ENCODE data around the gene GRAMD1B.

Gene GRAMD1B

DNA sequence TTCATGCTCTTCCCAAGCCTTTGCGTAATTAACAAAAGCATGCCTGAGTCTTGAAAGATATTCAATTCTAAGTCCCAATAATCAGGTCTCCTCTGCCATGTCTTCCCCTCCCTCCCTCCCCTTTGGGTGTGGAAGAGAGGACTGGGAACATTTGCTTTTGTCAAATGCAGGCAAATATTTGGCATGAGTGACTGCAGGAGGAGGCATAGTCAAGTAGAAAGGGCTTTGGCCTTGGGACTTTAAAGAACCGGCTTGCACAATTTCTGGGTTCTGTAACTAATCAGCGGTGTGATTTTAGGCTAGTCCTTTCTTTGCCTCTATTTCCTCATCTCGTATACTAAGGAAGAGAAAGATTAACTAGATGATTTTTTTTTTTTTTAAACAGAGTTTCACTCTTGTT, 164.9 kb downstream of the GRAMD1B start:
- DNase-seq, result no peak

DNA sequence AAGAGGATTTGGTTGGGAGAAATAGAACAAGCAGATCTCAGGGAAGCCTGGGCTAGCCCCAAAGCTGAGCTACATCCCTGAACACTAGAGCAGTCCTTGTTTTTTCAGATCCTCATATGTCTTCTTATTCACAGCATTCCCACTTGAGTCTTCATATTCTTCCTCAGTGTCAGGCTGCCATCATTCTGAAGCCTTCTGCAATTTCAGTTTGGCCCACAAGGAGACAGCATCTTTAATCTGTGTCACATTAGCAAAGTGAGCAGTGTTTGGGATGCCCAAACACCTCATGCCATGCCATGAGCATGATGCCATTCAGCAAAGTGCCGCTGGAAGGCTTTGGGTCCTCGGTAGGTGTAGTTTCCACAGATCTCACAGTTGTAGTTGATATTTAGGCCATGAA, 167.8 kb downstream of the GRAMD1B start:
- DNase-seq, result no peak

DNA sequence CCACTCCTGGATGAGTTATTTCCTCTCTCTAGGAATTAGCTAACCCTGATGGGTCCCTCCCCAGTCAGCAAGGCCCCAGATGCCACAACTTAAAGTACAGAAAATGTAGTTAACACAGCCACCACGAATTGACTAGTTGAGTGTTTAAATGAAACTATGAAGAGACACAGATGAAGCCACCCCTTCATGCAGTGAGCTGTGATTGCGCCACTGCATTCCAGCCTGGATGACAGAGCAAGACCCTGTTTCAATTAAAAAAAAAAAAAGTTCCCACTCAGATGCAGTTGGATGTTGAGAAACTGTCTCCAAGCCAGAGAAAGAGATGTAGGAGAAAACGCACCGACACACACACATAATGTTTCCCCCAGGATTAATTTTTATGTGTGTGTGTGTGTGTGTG, 171.1 kb downstream of the GRAMD1B start:
- DNase-seq, result no peak

DNA sequence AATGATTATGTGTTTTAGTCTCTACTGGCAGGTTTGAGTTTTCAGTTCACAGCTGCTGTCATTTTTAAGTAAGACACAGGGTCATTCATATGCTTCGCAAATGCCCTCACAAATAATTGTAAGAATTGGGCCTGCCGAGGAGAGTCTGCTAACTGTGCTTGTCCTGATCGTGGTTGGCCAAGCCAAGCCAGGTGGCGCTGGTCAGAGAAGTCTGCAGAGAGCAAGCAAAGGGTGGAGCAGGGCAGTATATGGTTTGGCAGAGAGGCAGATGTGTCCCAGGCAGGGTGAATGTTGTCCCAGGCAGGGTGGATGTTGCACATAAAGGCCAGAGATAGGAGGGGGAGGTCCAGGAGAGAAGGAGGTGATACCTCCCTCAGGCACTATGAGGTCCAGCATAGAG, 171.7 kb downstream of the GRAMD1B start:
- DNase-seq, result no peak

DNA sequence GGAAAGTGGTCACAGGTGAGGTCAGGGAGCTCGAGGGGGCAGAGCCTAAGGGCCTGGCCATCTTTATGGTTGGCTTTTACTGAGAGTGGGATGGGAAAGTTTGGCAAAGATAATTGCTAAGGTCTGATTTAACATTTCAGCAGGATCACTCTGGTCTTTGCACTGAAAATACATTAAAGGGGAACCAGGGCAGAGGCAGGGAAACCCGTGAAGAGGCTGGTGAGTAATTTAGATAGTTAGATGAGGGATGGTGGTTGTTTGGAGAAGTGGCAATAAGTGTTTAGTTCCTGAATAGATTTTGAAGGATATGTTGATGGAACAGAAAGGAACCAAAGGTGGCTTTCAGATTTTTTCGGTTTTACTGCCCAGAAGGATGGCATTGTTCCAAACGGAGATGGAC, 173.6 kb downstream of the GRAMD1B start:
- DNase-seq, result no peak

DNA sequence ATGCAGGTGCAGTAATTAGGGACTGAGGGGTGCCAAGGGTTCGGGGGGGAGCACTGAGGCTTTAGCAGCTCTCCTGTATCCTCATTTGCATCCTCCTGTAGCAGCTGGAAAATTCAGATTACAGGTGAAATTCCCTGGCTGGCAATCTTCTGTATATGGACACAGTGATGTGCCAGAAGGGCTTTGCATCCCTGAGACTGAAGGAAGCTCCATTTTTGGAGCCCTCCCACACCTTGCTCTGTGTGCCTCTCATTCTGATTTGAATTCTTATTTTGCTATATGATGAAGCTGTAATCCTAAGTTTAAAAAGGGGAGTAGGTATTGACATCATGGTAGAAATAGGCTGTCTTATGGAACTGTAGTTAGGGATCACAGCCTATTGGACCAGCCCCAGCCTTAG, 177.7 kb downstream of the GRAMD1B start:
- no peak for DNase-seq

DNA sequence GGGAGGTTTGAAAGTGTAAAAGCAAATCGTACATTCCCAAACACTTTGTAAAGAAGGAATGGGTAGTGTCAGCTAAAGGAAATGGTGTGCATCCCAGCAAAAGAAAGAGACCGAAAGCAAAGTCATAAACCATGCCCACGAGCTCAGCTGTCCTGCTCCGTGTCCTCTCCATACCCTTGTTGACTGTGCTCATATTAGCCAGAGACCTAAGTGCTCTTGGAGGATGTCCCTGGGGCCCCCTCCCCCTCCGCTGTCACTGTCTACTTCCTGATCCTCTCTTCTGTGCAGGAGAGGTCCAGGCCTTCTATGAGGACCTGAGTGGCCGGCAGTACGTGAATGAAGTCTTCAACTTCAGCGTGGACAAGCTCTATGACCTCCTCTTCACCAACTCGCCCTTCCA, 178.3 kb downstream of the GRAMD1B start:
- DNase-seq, result no peak

DNA sequence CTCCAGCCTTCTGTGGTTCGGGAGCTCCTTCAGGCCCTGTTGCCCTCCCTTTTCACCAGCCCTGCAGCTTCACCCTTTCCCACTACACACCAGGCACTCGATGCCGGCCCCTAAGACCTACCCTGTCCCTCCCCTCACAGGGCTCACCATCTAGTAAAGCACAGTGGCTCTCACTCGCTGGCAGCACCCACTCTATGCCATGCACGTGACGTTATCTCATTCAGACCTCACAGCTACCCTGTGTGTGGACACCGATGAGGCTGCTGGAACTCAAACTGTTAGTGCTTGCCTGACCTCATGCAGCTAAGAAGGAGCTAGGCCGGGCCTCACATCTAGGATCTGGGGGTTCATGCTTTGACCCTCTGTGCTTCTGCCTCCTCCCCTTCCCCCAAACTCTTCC, 178.9 kb downstream of the GRAMD1B start:
- no peak for DNase-seq

DNA sequence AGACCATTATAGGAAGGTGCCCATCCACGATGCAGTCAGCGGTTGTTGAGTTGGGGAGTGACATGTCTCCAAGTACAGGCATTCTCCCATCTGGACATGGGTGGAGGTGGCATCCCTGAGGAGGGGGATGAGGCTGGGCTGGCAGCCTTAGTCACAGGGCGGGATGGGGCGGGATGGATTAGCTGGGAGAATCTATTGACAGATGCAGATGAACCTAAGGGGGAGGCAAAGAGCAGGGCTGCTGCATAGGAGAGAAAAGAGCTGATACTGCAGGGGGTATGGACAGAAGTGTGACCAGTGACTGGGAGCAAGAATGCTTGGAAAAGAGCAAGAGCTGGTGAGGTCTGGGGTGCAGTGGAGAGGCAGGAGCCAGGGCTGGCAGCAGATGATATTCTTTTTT, 181.6 kb downstream of the GRAMD1B start:
- DNase-seq, result no peak

DNA sequence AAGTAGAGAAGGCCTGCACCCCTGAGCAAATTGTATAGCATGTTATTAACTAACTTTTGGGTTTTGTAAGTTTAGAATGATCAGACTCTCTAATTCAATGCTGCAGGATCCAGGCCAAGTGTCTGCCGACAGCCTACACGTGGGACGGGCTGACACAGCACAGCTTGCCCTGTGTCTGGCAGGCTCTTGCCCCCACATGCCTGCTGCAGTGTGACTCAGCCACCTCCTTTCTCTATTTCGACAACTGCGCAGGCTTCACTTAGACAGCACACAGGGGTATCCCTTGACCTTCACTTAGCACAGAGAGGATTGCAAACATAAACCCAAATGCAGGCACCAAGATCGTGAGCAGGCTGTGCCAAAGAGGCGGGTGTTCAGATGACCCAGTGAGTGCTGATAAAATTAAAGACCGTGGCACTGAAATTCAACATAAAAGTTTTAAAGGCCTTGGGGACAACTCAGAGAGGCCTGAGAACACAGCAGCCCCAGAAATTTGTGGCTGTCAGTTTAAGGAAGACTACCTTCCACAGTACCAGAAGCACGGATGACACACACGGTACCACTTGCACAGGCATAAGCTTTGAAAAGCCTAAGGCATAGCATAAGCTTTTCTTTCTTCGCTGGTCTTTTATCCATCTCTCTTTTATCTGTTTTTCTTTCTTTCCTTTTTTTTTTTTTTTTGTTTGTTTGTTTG, 186.6 kb downstream of the GRAMD1B start:
- DNase-seq, result no peak

DNA sequence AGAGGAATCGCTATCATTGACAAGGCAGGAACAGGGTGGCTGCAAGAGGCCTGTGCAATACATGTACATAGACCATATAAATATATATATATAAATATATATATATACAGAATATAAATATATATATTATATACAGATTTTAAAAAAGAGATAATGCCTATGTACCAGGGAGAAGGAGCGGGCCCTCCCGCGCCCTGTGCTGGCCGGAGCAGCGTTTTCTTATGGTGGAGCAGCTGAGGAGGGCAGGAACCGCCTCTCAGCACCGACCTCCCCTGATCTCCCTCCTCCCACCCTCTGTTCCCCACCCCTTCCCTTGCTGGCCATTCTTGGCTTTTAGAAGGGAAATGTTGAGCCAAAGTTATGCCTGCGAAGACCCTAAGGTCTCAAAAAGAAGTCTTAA, 192.5 kb downstream of the GRAMD1B start:
- DNase-seq, result no peak

DNA sequence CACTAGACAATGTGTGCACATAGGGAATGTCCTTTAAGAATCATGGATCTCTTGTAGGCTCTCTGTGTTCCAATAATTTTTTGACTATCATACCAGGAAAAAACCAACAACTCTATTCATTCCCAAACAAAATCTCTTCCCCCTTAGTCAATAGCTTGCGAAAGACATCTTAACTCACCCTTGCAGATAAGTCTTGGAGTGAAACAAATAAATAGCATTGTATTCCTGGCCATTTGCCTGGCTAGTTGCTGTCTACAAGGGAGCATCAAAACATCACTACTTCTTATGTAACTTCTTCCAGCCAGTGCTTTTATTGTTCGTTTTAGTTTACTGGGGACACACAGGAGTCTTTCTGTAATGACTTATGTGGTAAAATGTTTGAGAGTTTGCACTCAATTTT, 194.9 kb downstream of the GRAMD1B start:
- no peak for DNase-seq

DNA sequence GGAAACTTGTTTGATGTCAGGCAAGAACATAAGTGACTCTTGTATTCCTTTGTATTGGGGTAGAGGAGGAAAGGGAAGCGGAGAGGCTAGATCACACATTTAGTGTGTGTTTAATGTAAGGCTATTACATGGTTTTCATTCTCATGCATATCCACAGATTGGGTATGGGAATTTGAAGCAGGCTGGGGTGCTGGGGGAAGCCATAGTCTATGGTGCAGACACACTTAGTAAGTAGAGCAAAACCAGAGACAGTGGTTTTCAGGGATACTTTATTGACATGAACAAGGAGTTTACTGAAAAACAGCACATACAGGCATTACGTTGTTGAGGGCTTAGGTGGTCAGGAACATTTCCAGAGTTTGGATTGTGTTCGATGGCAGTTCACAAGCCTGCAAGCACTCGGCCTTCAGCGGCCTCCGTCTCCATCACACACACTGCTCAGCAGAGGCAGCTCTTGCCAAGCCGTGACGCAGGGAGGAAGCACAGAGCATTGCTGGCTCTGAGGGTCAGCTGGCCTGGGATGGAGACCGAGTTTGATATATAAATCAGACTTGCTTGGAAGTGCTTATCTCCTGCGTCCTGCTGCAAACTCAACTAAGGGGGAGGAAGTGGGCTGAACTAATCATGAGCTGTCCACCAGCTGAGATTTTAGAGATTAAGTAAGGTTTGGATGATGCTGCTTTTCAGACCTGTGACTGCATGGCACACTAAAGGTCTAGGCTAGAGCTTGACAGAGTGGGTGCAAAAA, 199.0 kb downstream of the GRAMD1B start:
- DNase-seq, result no peak

DNA sequence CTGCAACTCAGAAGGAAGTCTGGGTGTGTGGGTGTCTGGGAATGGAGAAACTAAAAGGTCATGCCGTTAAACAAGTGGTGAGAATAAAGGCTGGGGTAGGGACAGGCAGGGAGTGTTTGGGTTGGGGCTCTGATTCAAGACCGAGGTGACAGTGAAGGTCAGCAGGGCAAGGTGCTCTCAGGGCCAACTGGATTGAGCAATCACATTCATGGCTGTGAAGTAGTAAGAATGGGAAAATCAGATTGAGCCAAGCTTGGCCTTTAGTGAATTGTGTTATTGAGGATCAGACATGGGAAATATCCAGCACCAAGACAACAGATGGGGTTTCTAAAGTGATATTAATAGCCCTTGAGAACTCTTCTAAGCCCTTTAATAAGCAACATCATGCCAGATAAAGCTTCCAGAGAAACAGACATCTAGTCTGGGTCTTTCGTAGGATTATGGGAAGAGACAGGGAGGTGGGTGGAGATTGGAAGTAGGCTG, 200.1 kb downstream of the GRAMD1B start:
- no peak for DNase-seq

DNA sequence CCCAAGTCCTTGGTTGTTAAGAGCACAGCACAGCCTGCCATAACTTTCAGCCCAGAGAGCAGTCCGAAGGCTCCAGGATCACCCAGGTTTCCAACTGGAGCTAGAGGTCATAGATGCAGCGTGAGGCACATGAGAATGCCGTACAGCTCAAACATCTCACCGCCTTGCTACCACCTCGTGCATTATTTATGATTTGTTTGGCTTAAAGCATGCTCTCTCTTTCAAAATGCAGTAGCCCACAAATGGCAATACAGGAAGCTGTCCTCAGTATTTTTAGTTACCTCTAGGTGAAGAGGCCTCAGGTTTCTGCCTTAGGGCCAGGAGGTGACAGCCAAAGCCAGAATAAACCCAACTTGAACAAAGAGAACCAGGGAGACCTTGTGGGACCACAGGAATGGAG, 210.0 kb downstream of the GRAMD1B start:
- no peak for DNase-seq

DNA sequence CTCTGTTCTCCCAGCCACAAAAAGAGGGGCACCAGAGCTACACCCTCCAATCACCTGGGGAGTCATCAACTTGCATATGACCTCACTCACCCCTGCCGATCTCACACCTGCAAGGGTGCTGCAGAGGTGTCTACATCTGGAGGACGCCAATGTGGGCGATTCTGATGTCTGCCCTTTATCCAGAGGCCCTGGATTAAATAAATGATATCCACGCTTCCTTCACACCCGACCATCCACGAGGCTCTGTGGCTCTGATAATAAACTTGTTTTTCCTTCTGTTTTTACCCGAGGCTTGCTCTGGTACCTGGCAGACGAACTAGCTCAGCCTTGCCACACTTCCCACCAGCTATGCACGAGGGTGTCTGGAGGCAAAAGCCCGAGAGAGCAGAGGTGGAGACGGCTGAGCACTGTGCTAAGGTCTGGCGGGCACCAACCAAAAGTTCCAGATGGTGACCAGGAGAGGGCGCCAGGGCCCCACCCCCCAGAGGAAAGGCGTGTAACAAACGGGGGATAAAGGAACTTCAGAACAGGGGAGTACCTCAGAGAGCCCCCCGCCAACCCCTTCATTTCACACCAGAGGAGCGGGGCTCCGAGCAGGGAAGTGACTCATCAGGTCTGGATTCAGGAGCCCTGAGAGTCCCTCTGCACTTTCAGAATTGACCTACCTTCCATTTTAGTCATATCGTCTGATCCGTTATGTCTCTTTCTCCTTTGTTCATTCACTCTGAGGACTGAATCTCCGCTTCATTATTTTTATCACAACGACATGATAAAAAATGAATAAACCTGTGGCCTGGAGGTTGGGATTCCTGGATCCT, 210.8 kb downstream of the GRAMD1B start:
- no peak for DNase-seq

DNA sequence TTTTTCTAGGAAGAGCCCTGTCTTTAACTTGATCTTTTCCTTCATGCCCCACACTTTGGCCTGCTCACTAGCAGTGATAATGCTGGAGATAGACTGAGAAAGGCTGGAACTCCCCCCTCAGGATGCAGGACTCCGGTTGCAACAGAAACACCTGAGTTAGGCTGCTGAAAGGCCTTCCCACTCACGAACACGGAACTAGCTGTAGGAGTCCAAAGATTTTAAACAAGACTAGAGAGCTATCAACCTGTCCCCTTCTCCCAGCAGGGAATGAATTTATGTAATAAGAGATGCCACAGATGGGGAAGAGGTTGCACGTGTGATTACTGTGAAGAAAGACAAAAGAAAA, 211.4 kb downstream of the GRAMD1B start:
- no peak for DNase-seq

DNA sequence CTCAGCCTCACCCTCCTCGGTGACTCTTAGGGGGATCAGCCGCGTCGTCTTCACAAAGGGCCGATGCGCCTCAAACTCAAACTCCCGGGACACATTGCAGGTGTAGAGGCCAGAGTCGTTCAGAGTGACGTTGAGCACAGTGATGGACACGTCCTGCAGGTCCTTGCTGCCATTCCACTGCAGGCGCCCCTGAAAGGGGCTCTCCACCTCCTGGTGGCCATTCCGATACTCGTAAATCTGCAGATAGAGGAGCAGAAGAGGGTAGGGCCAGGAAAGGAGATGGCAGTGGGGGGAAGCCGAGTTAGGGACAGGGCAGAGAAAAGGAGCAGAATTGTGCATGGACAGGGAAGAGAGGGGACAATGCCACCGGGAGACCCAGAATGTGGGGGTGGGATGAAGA, 212.4 kb downstream of the GRAMD1B start:
- DNase-seq, result no peak

DNA sequence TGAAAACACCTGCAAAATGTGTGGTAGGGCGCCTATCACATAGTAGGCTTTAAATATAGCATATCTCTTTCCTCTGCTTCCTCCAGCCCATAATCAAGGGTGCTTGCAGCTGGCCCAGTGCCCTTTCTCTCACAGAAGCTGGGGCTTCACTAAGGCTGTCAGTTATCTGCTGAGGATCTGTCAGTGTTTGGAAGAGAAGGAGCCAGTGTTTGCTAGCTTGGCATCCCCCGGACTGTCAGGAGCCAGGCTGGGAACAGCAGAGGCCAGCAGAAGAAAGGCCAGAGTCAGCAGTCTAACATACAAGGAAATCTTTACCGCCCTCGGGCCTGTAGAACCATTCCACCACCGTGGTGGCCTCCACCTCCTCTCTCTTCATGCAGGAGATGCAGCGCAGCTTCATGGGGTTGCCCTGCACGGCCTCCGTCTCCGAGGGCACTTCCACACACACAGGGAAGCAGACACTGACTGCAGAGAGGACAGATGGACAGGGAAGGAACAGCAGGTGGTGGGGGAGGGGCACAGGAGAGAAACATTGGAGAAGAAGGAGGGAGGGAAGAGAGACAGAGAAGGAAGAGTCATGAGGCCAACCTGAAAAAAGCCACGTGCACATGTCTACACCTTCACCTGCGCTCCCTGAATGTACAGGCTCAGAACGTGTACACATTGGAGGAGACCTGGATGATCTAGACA, 215.4 kb downstream of the GRAMD1B start:
- no peak for DNase-seq

DNA sequence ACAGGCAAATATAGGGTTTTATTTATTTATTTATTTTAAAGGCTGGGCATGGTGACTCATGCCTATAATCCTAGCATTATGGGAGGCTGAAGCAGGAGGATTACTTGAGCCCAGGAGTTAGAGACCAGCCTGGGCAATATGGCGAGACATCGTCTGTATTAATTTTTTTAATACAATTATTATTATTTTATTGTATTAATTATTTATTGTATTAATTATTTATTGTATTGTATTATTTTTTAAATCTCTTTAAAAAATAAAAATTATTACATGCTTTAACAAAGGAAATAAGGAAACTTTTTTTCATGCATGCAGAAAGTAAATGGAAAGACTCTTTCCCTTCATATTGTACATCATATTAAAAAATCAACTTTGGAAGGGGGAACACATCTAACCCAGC, 220.8 kb downstream of the GRAMD1B start:
- DNase-seq, result no peak

DNA sequence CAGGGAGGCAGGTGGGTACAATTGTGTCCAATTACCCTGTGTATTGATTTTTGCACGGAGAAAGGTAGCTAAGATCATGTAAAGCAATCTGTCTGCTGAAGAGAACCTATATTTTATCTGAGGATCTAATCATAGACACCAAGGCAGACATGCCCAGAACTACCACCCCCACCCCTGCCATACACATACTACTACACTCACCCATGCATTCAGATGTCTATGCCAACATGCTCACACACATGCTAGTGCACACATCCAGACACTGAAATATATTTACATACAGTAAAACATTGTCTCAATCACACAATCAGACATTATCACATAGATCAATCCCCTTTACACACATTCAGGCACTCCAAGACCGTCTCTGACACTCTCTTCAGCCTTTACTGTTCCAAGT, 222.5 kb downstream of the GRAMD1B start:
- no peak for DNase-seq

DNA sequence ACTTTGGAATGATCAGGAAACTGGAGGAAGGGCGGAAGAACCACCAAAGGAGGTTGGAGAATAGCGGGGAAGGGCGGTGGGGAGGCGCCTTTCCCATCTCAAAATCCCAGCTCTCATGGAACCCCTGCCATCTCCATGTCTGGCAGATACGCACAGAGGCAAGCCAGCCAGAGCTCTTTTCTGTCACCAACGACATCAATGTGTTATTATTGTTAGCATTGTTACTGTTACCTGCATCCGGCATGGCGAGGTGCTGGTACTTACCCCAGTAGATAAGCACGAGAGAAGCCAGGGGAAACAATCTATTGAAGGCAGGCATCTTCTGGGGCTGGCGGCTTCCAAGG, 223.4 kb downstream of the GRAMD1B start:
- DNase-seq, result no peak

DNA sequence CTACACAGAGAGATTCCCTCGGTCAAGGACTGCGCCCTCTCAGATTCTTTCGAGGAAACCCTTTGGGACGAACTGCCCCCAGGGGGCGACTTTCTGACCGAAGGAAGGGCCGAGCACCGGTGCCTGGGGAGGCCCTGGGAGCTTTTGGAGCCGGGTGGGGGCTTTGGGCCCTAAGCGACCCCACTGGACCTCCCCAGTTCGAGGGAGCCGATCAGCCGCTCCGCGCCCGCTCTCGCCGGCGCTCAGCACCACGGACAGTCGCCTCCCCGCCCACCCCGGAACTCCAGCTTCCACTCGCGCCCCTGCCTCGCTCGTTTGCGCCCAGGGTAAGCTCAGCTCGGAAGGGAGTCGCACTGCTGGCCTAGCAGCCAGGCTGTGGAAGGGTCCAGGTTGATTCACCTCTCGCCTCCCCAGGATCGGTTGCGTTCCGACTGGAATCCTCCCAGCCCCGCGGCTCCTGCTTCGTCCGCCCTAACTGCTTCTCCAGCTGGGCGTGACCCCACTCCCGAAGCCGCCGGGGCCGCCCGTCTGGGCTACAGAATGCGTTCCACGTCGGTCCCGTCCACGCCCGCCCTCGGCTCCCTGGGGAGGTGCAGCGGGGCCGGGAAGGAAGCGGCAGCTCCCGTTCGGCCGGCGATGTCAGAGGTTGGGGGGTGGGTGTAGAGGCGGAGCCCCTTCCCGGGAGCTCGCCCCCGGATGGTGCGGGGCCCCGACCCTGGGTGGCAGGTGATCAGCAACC, 223.9 kb downstream of the GRAMD1B start:
- DNase-seq, result no peak

All from SHP77 treated with DMSO at 0.1 percent for 48 hours (cell line).